Activated CD4-positive, CD25-positive, alpha-beta regulatory T cell treated with anti-CD3 and anti-CD28 coated beads, Interleukin-2, amount 50 U/mL, for 24 hours (primary cell): ENCODE measurements around the gene VEGFB.
A peak's percentile ranks its signal among the peaks of the same experiment; 100 is the strongest.

ENCODE experiments used
- ATAC-seq, 2 donors: fragments of 150-1000 bp; cut with Tn5 transposase; one replicate each; pipeline ENCODE4 v1.10.0; 2021; ENCODE audit warnings: mild to moderate bottlenecking in 1 of 2, moderate library complexity in 1 of 2

VEGFB gene, protein sequence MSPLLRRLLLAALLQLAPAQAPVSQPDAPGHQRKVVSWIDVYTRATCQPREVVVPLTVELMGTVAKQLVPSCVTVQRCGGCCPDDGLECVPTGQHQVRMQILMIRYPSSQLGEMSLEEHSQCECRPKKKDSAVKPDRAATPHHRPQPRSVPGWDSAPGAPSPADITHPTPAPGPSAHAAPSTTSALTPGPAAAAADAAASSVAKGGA

DNA sequence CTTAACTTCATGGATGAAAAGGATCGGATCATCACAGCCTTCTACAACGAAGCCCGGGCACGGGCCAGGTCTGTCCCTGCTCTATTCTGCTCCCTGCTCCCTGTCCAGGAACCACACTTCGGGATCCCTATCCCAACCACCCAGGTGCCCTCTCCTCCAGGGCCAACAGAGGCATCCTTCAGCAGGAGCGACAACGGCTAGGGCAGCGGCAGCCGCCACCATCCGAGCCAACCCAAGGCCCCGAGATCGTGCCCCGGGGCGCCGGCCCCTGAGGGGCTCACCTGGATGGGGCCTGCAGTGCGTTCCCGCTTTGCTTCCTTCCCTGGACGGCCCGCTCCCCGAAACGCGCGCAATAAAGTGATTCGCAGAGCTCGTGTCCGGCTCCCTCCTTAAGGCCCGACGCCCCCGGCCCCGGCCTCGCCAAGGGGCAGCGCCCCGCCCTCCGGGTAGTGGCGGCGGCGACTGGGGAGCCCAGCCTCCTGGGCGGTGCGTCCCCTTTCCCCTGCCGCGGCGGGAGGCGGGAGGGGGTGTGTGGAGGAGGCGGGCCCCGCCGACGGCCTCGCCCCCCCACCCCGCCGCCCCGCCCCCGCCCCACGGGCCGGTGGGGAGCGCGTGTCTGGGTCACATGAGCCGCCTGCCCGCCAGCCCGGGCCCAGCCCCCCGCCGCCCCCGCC lies at the start of gene VEGFB:
Gene VEGFB (plus strand): TSS at position 672 of the 674 bp plus-strand sequence. CDS start 250 bp downstream, outside the sequence.
- ATAC-seq = peak; percentile 49 to 59

GRCh38 chr11:64185175-64185692 lies 49.1 kb upstream of the VEGFB start:
- no peak for ATAC-seq

GRCh38 chr11:64185693-64186491 lies 48.5 kb upstream of the VEGFB start, which contains the start of gene STIP1:
Gene STIP1 (plus strand): TSS chr11:64186171. CDS start chr11:64186262, 91 bp downstream.
- ATAC-seq = peak; percentile 88 to 90

GRCh38 chr11:64186492-64187165 lies 47.8 kb upstream of the VEGFB start:
- ATAC-seq = no peak

DNA sequence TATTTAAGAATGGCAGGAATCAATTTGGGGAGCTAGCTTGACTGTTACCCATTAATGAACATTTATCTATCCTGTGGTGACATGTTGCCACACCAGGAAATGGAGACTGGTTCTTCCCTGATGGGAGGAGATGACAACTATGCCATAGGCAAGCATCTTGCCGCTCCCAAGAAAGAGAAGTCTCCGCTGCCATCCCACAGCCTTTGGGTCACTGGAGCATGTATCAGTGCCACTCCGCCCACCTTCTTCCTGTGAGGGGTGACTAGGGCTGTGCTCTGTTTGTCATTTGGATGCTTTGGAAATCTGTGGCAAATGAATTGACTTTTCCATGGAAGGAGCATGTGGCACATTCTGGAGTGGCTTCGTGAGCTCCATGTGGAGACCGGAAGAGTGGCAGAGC lies 42.0 kb upstream of the VEGFB start:
- ATAC-seq = no peak

- no peak for ATAC-seq
Measured at GRCh38 chr11:64196626-64197025, 37.8 kb upstream of the VEGFB start.

- ATAC-seq = no peak
Measured at GRCh38 chr11:64198511-64198910, 35.9 kb upstream of the VEGFB start.

DNA sequence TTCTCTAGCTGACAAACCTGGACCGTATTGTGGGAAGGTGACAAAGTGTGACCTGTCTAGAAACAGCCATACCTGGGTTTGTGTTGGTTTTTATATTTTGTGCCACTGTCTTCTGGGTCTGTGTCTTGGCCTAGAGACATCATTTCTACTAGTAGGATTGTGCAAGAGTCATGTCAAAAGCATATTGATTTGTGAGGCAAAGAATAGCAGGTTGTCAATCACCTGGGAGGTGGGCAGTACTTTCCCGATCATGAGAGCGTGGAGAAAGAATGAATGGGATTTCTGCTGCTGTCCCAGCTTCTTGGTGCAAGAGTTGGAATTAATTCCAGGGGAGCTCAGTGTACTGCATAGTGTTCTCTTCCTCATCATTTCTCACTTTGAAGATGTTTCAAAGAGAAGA lies 32.8 kb upstream of the VEGFB start:
- ATAC-seq = no peak

GRCh38 chr11:64202992-64203391 lies 31.4 kb upstream of the VEGFB start:
- ATAC-seq = no peak

DNA sequence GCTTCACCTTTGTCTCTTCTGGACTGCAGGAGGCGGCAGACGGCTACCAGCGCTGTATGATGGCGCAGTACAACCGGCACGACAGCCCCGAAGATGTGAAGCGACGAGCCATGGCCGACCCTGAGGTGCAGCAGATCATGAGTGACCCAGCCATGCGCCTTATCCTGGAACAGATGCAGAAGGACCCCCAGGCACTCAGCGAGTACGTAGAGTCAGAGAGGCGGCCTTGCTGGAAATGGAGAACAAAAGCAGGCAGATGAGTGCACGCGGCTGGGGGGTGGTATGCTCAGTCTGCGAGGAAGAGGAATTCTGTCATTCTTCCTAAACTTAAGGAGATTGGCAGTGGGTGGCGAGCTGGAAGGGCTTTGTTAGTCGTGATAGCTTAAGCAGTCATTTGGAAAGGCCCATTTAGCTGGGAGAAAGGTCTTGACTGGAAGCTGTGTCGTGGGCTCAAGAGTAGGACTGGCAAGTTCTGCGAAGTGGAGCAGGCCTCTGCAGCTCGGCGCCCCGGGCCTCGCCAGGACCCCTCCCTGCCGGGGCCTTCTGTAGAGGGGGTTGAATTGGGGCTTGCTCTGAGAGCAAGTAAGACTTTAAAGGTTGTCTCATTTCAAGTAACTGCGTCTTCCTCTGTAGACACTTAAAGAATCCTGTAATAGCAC lies 30.8 kb upstream of the VEGFB start:
- ATAC-seq = no peak

DNA sequence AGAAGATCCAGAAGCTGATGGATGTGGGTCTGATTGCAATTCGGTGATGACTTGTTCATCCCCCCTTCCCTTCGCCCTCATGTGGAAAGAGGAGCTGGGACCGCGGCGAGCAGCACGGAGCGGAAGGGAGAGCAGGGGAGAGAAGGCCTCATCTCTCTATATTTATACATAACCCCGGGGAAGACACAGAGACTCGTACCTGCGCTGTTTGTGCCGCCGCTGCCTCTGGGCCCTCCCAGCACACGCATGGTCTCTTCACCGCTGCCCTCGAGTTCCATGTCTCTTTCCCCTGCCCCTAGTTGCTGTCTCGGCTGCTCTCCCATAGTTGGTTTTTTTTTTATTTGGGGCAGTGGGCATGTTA lies 30.3 kb upstream of the VEGFB start:
- no peak for ATAC-seq

- peak in 1 of 2 donors; percentile 15 for ATAC-seq
Measured at GRCh38 chr11:64204464-64204989, 29.9 kb upstream of the VEGFB start.

GRCh38 chr11:64206457-64207255 lies 27.7 kb upstream of the VEGFB start, which contains the start of gene FERMT3:
Gene FERMT3 (plus strand): TSS chr11:64206721. CDS start chr11:64207365, 644 bp downstream.
- peak; percentile 42 to 44 for ATAC-seq

DNA sequence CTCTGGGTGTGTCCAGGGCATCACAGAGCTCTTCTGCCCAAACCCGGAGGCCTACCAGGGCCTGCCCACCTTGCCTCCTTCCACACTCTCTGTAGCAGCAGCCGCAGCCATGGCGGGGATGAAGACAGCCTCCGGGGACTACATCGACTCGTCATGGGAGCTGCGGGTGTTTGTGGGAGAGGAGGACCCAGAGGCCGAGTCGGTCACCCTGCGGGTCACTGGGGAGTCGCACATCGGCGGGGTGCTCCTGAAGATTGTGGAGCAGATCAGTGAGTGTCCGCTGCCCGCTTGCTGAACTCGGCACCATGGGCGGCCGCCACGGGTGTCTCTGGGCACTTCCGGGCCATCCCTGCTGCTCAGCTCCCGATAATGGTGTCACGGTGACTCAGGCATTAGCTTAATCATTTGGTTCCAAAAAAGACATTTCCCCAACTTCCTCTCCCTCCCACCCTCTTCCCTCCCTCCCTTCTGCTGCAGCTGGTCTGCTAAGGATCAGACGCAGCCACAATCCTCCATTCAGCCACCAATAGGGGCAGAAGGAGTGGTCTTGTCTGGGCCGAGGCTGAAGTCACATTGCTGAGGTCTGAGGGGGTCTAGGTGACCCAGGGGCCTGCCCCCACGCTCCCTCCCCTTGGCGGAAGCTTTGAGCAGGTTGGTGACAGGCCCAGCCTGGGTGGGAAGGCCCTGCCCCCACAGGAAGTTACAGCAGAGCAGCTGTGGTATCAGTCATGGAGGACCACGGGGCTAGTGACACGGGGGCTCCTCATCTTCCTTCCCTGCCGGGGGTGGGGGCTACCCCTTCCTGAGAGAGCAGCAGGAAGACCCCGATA lies 26.9 kb upstream of the VEGFB start:
- peak; percentile 85 for ATAC-seq

GRCh38 chr11:64208086-64208795 lies 26.1 kb upstream of the VEGFB start:
- ATAC-seq = no peak

DNA sequence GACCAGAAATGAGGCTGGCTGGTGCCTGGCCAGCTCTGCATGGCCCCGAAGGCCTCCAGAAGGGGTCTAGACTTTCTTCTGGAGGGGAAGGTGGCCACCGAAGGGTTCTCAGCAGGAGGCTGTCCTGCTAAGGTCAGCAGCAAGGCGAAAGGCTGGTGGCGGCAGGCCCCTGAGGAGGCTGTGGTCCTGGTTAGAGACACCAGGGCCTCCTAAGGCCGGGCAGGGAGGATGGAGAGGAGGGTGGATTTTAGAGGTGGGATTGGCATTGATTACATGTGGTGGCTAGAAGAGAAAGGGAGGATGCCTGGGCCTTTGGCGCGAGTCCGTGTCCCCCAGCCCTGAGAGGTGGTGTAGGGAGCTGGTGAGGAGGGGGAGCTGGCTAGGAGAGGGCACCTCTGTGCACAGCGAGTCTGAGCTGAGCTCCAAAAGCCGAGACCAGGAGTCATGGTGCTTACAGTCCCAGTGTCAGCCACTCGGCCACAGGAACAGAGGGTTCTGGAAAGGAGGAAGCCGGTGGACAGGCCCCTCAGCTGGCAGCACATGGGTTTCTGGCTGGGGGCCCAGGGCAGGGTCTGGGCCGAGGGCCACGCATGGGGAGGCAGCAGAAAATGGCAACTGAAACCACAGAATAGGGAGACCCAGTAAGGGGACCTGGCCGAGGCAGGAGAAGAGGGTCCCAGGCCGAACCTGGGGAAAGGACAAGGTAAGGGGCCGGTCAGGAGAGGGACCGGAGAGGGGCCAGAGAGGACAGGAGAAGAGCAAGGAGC lies 25.4 kb upstream of the VEGFB start:
- no peak for ATAC-seq

- no peak for ATAC-seq
Measured at GRCh38 chr11:64209563-64209843, 24.9 kb upstream of the VEGFB start.

DNA sequence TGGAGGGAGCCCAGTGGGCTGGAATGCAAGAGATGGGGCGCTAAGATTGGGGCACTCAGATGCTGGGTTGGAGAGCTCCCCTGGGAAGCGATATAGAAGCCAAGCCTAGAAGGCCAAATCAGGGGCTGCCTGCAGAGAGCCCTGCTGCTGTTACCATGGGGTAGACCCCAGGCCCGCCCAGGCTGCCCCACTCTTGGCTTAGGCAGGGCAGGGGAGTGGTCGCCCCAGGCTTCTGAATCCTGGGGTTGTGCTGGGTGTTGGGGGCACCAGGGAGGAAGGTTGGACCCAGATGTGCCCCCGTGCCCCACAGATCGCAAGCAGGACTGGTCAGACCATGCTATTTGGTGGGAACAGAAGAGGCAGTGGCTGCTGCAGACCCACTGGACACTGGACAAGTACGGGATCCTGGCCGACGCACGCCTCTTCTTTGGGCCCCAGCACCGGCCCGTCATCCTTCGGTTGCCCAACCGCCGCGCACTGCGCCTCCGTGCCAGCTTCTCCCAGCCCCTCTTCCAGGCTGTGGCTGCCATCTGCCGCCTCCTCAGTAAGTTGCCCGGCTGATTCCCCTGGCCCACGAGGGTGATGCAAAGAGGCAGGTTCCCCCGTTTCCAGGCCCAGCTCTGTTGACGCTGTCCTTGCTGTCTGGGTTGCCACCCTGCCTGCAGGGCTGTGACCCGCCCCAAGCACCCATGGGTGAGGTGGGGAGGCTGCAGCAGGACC lies 23.9 kb upstream of the VEGFB start:
- ATAC-seq = no peak
